SU-DHL-6 (cell line): ENCODE results near the gene EFEMP1.

Experiments
- H2AFZ ChIP-seq: fragments of 200-600 bp; sonication (generic); 2 replicates; pipeline ENCODE4 v1.6.1; 2014; ENCODE audit warnings: low read depth, mild to moderate bottlenecking, moderate library complexity, mixed read lengths, antibody characterized with exemption, low read length; ENCODE audit not compliant: severe bottlenecking
- H3F3A ChIP-seq: fragments of 200-600 bp; shearing (Covaris generic); 2 replicates; pipeline ENCODE4 v1.6.0; 2016; ENCODE audit warnings: antibody characterized with exemption, mild to moderate bottlenecking; ENCODE audit not compliant: insufficient read depth
- H3K27ac ChIP-seq: fragments of 200-600 bp; sonication (generic); 2 replicates; pipeline ENCODE4 v1.5.1; 2016; ENCODE audit warnings: low read depth, mild to moderate bottlenecking, low read length, moderate library complexity, mixed read lengths
- H3K27me3 ChIP-seq: fragments of 200-600 bp; sonication (generic), shearing (Covaris generic); 2 replicates; pipeline ENCODE4 v1.6.0; 2014; ENCODE audit warnings: mild to moderate bottlenecking, low read length
- H3K36me3 ChIP-seq: fragments of 200-600 bp; sonication (generic); 2 replicates; pipeline ENCODE4 v1.6.1; 2014; ENCODE audit warnings: mild to moderate bottlenecking, low read length, mixed read lengths
- H3K4me2 ChIP-seq: fragments of 300-600, 200-600 bp; shearing (Covaris generic), sonication (generic); 2 replicates; pipeline ENCODE4 v1.6.0; 2014; ENCODE audit warnings: low read length, low read depth, mild to moderate bottlenecking; ENCODE audit not compliant: poor library complexity, severe bottlenecking
- H3K4me3 ChIP-seq: fragments of 200-600 bp; sonication (generic); 2 replicates; pipeline ENCODE4 v1.5.1; 2014; ENCODE audit warnings: antibody characterized with exemption, low read length, mild to moderate bottlenecking, mixed read lengths; ENCODE audit not compliant: insufficient read depth, poor library complexity, severe bottlenecking
- H3K79me2 ChIP-seq: fragments of 200-600 bp; sonication (generic); 2 replicates; pipeline ENCODE4 v1.6.1; 2014; ENCODE audit warnings: mild to moderate bottlenecking, low read length, moderate library complexity; ENCODE audit not compliant: insufficient read depth
- H3K9ac ChIP-seq: fragments of 200-600 bp; sonication (generic); 2 replicates; pipeline ENCODE4 v1.7.0; 2014; ENCODE audit warnings: mild to moderate bottlenecking, low read length
- H3K9me2 ChIP-seq: fragments of 200-600 bp; sonication (generic); replicated peaks from 2 replicates; pipeline ENCODE4 v1.6.1; 2014; ENCODE audit warnings: low read length; ENCODE audit not compliant: insufficient read depth
- H3K9me3 ChIP-seq: fragments of 200-600 bp; sonication (generic); 2 replicates; pipeline ENCODE4 v1.6.1; 2014; ENCODE audit warnings: low read length, mixed read lengths; ENCODE audit not compliant: insufficient read depth
- H4K20me1 ChIP-seq: fragments of 200-600 bp; sonication (generic); 2 replicates; pipeline ENCODE4 v1.6.1; 2014; ENCODE audit warnings: low read depth, mild to moderate bottlenecking, antibody characterized with exemption, low read length, moderate library complexity, mixed read lengths
- CTCF ChIP-seq: fragments of 200-600 bp; sonication (generic); IDR thresholded peaks from one replicate; pipeline ENCODE4 v1.5.1; 2017; ENCODE audit warnings: antibody characterized with exemption, mild to moderate bottlenecking, low read length, moderate library complexity; ENCODE audit not compliant: insufficient read depth, poor library complexity, severe bottlenecking
- EZH2phosphoT487 ChIP-seq: fragments of 200-600 bp; sonication (generic), shearing (Covaris generic); conservative IDR thresholded peaks from 2 replicates; pipeline ENCODE4 v1.6.1; 2018; ENCODE audit warnings: mild to moderate bottlenecking, antibody characterized with exemption, low read length, moderate library complexity, mixed read lengths

EFEMP1 gene

DNA sequence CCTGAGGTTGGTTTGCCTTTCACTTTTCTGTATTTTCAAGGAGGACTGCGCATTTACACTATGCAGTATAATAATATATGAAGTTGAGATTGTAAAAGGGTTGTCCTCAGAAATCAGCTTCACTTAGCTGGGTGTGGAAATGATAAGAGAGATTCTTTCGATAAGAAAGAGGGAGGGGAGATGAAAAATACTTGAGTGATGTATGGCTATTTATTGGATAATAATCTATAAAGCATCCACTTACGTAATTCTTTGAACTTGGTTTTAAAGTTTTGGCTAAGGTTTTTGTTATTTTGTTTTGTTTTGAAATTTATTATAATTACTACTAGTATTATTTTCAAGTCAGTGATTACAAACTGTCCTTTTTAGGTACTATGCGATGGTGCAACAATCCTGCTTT, 40.6 kb downstream of the EFEMP1 start:
- Histone ChIP-seq H3K36me3 (no peaks in the 10 kb centered on the region), H3K9me3 (no peaks in the 10 kb centered on the region), H3K27me3 (no peaks in the 10 kb centered on the region), H3K4me3 (no peak overlapping the region), H3K4me2 (no peak overlapping the region), H4K20me1 (no peaks in the 10 kb centered on the region), H3F3A (no peaks in the 10 kb centered on the region), H3K79me2 (no peaks in the 10 kb centered on the region), H3K9me2 (no peaks in the 10 kb centered on the region), H3K9ac (no peak overlapping the region), H2AFZ (no peak overlapping the region), H3K27ac (no peak overlapping the region)
- TF ChIP-seq CTCF = no peak
- TF ChIP-seq EZH2phosphoT487 = no peak

GRCh38 chr2:55880416-55881143, 43.0 kb downstream of the EFEMP1 start:
- no peak overlapping the region for H3K4me3 ChIP-seq
- no peak overlapping the region for H3K27ac ChIP-seq
- no peaks in the 10 kb centered on the region for H3K79me2 ChIP-seq
- H3K27me3 ChIP-seq = no peaks in the 10 kb centered on the region
- H3K9ac ChIP-seq = no peak overlapping the region
- H3K9me2 ChIP-seq = no peaks in the 10 kb centered on the region
- H3K9me3 ChIP-seq = no peaks in the 10 kb centered on the region
- no peaks in the 10 kb centered on the region for H3F3A ChIP-seq
- TF ChIP-seq CTCF (no peak), EZH2phosphoT487 (no peak)
- no peak overlapping the region for H2AFZ ChIP-seq
- no peaks in the 10 kb centered on the region for H3K36me3 ChIP-seq
- H4K20me1 ChIP-seq = no peaks in the 10 kb centered on the region
- H3K4me2 ChIP-seq = no peak overlapping the region

GRCh38 chr2:55879976-55880375, 43.6 kb downstream of the EFEMP1 start:
- H3K79me2 ChIP-seq = no peaks in the 10 kb centered on the region
- H3K36me3 ChIP-seq = no peaks in the 10 kb centered on the region
- no peaks in the 10 kb centered on the region for H4K20me1 ChIP-seq
- no peak overlapping the region for H2AFZ ChIP-seq
- no peaks in the 10 kb centered on the region for H3F3A ChIP-seq
- no peak for TF ChIP-seq EZH2phosphoT487
- TF ChIP-seq CTCF = no peak
- H3K4me2 ChIP-seq = no peak overlapping the region
- no peaks in the 10 kb centered on the region for H3K27me3 ChIP-seq
- no peaks in the 10 kb centered on the region for H3K9me3 ChIP-seq
- no peak overlapping the region for H3K4me3 ChIP-seq
- H3K27ac ChIP-seq = no peak overlapping the region
- H3K9ac ChIP-seq = no peak overlapping the region
- H3K9me2 ChIP-seq = no peaks in the 10 kb centered on the region
